ENCODE results near the gene GLTPD2.
A peak's percentile ranks its signal among the peaks of the same experiment; 100 is the strongest.

Gene GLTPD2
- long read RNA-seq = 0 reads

GRCh38 chr17:4788807-4789700, at the start of gene GLTPD2:
Gene GLTPD2 (plus strand): TSS chr17:4788964. CDS start chr17:4789012, 48 bp downstream.
- no peak for TF ChIP-seq REST (IDR thresholded peaks at IDR 0.05; ENCODE audit: insufficient replicate concordance, low read depth)
- TF ChIP-seq GABPA (IDR thresholded peaks at IDR 0.05; ENCODE audit: low read depth) = no peak
- TF ChIP-seq POLR2AphosphoS5 (IDR thresholded peaks at IDR 0.05; ENCODE audit: low read depth) = no peak
- no peak for TF ChIP-seq SPI1 (IDR thresholded peaks at IDR 0.05; ENCODE audit: borderline replicate concordance, low read depth)
- TF ChIP-seq CTCF (IDR thresholded peaks at IDR 0.05; ENCODE audit: insufficient read depth, low read length) = no peak
- Histone ChIP-seq H3K27ac (replicated peaks) (no peak within 1 kb of the TSS), H3K4me3 (replicated peaks; ENCODE audit: insufficient read depth, low read length) (peak within 1 kb of the TSS; percentile 42), H3K27me3 (ENCODE audit: insufficient read depth, poor library complexity, severe bottlenecking) (peaks cover 13% of the 10 kb centered on the region)
- no peak for DNase-seq (ENCODE audit: low read depth in 1 of 2, low spot score in 1 of 2)

- Histone ChIP-seq H3K4me3 (replicated peaks; ENCODE audit: insufficient read depth, low read length) (peak within 1 kb of the TSS; percentile 51), H3K27me3 (ENCODE audit: insufficient read depth, poor library complexity, severe bottlenecking) (peaks cover 10% of the 10 kb centered on the region), H3K27ac (replicated peaks) (no peak within 1 kb of the TSS)
- no peak for TF ChIP-seq GABPA (IDR thresholded peaks at IDR 0.05; ENCODE audit: low read depth)
- no peak for TF ChIP-seq SPI1 (IDR thresholded peaks at IDR 0.05; ENCODE audit: borderline replicate concordance, low read depth)
- no peak for TF ChIP-seq POLR2AphosphoS5 (IDR thresholded peaks at IDR 0.05; ENCODE audit: low read depth)
- TF ChIP-seq REST (IDR thresholded peaks at IDR 0.05; ENCODE audit: insufficient replicate concordance, low read depth) = no peak
- no peak for TF ChIP-seq CTCF (IDR thresholded peaks at IDR 0.05; ENCODE audit: insufficient read depth, low read length)
- no peak for DNase-seq (ENCODE audit: low read depth in 1 of 2, low spot score in 1 of 2)
Measured at GRCh38 chr17:4739122-4740024, 49.4 kb upstream of the GLTPD2 start, which contains the start of the genes CXCL16 and ZMYND15. Gene CXCL16 (minus strand): TSS chr17:4739928. CDS start chr17:4739339, 589 bp downstream. Gene ZMYND15 (plus strand): TSS chr17:4739833. CDS start chr17:4740549, 716 bp downstream.

- TF ChIP-seq GABPA (IDR thresholded peaks at IDR 0.05; ENCODE audit: low read depth) = no peak
- Histone ChIP-seq H3K27me3 (ENCODE audit: insufficient read depth, poor library complexity, severe bottlenecking) (peaks cover 10% of the 10 kb centered on the region), H3K27ac (replicated peaks) (no peak overlapping the region), H3K4me3 (replicated peaks; ENCODE audit: insufficient read depth, low read length) (0 out of 2 replicates have a peak overlapping the region, but pooled peaks have one; percentile 51)
- no peak for DNase-seq (ENCODE audit: low read depth in 1 of 2, low spot score in 1 of 2)
Measured at GRCh38 chr17:4740025-4740351, 48.8 kb upstream of the GLTPD2 start.

GRCh38 chr17:4740584-4740983, 48.2 kb upstream of the GLTPD2 start:
- TF ChIP-seq CTCF (IDR thresholded peaks at IDR 0.05; ENCODE audit: insufficient read depth, low read length) (no peak), GABPA (IDR thresholded peaks at IDR 0.05; ENCODE audit: low read depth) (no peak)
- H3K4me3 ChIP-seq (replicated peaks; ENCODE audit: insufficient read depth, low read length) = no peak overlapping the region
- no peak for DNase-seq (ENCODE audit: low read depth in 1 of 2, low spot score in 1 of 2)
- H3K27me3 ChIP-seq (ENCODE audit: insufficient read depth, poor library complexity, severe bottlenecking) = peaks cover 10% of the 10 kb centered on the region
- no peak overlapping the region for H3K27ac ChIP-seq (replicated peaks)
